GM13976 (cell line): ENCODE measurements around the gene BCL11B.

Experiments used
- DNase-seq: peaks from one replicate; pipeline ENCODE4 v3.0.0; 2012; ENCODE audit warnings: low spot score
- CTCF ChIP-seq: IDR thresholded peaks from 2 replicates; pipeline ENCODE4 v1.5.1; 2012; ENCODE audit warnings: borderline replicate concordance, mild to moderate bottlenecking; ENCODE audit not compliant: insufficient read depth; ENCODE audit errors: extremely low read depth, missing control alignments, control extremely low read depth
- in situ Hi-C: fragments of 300-500 bp; cut with MboI; formaldehyde crosslinking; loops from one replicate; pipeline ENCODE4 v1.12.0; 2022; ENCODE audit warnings: low sequenced_read_pairs, mixed read lengths, inconsistent platforms; ENCODE audit not compliant: unreplicated experiment

BCL11B gene

GRCh38 chr14:99195602-99196309 lies 76.2 kb downstream of the BCL11B start:
- no peak for TF ChIP-seq CTCF
- no peak for DNase-seq
- in situ Hi-C loops, result no loop called here

- DNase-seq, result no peak
- no peak for TF ChIP-seq CTCF
- in situ Hi-C loops, result no loop called here
Measured at GRCh38 chr14:99194736-99195135, 77.3 kb downstream of the BCL11B start.

GRCh38 chr14:99194136-99194535 lies 77.9 kb downstream of the BCL11B start:
- in situ Hi-C loops, result no loop called here
- no peak for DNase-seq

GRCh38 chr14:99192830-99193229 lies 79.2 kb downstream of the BCL11B start:
- TF ChIP-seq CTCF, result no peak
- in situ Hi-C loops, result no loop called here
- no peak for DNase-seq

More at GRCh38 chr14:99194136-99194535, 77.9 kb downstream of the BCL11B start:
- TF ChIP-seq CTCF, result no peak

GRCh38 chr14:99192028-99192621 lies 79.9 kb downstream of the BCL11B start:
- no peak for DNase-seq
- in situ Hi-C loops, result no loop called here
- TF ChIP-seq CTCF, result no peak

- in situ Hi-C loops, result no loop called here
- TF ChIP-seq CTCF, result no peak
- no peak for DNase-seq
Measured at GRCh38 chr14:99191395-99192027, 80.5 kb downstream of the BCL11B start.
